ENCODE data around the gene ATP6AP2.

DNA sequence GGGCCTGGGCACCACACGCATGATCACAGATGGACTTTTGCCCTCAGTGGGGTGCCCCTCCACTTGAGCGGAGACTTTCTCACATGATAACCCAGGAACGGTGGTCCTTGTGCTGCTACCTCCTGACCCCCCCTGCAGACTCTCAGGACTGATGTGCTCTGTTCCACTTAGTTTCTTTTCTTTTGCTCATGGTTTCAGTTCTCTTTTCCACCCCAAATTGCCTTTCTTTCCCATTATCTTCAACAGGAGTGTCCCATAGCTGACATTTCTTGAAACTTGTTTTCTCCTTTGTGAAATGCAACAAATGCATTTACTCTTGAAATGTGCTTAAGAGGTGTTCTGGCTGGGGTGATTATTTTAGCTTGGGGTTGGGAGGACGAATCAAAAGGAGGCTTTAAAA lies 51.4 kb downstream of the ATP6AP2 start:
- TF ChIP-seq CTCF (conservative IDR thresholded peaks at IDR 0.05; ENCODE audit: low read length) (no peak), EZH2phosphoT487 (IDR thresholded peaks at IDR 0.05; ENCODE audit: borderline replicate concordance) (no peak)
